Measurements from ENCODE around the gene B3GNT8.

Gene B3GNT8

DNA sequence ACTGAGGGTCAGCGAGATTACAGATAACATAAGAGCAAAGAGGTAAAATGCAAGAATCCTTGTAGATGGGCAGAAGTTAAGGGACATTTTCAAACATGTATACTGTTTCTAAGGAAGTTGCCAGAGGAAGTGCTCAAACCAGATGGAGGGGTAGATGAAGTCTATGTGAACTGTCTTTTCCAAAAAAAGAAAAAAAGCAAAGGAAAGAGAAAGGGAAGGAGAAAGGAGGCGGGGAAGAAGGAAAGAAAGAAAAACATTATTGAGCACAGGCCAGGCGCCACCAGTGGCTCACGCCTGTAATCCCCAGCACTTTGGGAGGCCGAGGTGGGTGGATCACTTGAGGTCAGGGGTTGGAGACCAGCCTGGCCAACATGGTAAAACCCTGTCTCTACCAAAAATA lies 7.3 kb upstream of the B3GNT8 start:
- TF ChIP-seq, protein P1, sequence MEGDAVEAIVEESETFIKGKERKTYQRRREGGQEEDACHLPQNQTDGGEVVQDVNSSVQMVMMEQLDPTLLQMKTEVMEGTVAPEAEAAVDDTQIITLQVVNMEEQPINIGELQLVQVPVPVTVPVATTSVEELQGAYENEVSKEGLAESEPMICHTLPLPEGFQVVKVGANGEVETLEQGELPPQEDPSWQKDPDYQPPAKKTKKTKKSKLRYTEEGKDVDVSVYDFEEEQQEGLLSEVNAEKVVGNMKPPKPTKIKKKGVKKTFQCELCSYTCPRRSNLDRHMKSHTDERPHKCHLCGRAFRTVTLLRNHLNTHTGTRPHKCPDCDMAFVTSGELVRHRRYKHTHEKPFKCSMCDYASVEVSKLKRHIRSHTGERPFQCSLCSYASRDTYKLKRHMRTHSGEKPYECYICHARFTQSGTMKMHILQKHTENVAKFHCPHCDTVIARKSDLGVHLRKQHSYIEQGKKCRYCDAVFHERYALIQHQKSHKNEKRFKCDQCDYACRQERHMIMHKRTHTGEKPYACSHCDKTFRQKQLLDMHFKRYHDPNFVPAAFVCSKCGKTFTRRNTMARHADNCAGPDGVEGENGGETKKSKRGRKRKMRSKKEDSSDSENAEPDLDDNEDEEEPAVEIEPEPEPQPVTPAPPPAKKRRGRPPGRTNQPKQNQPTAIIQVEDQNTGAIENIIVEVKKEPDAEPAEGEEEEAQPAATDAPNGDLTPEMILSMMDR (IDR thresholded peaks at IDR 0.05; ENCODE audit: insufficient read depth, missing control alignments), result no peak
- FAIRE-seq (no peak), DNase-seq (ENCODE audit: insufficient read length, low spot score) (no peak)

DNA sequence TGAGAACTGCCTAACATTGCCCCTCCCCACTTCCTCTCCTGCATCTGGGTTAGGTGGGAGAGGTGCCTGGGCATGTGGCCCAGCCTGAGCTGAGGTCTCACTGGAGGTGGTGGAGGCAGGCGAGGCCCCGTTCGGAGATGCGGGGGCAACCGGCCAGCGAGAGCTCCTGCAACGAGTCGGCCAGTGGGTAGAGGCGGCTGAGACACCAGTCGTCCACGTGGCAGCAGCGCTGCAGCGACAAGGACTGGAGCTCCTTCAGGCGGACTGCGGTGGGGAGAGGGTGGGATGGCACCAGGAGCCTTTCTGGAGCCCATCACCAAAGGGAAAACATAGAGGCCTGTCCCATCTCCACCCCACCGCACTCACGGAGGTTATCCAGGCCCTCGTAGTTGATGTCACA lies 6.0 kb upstream of the B3GNT8 start:
- no peak for FAIRE-seq
- no peak for DNase-seq (ENCODE audit: insufficient read length, low spot score)
- TF ChIP-seq, protein P1 (IDR thresholded peaks at IDR 0.05; ENCODE audit: insufficient read depth, missing control alignments), result no peak

DNA sequence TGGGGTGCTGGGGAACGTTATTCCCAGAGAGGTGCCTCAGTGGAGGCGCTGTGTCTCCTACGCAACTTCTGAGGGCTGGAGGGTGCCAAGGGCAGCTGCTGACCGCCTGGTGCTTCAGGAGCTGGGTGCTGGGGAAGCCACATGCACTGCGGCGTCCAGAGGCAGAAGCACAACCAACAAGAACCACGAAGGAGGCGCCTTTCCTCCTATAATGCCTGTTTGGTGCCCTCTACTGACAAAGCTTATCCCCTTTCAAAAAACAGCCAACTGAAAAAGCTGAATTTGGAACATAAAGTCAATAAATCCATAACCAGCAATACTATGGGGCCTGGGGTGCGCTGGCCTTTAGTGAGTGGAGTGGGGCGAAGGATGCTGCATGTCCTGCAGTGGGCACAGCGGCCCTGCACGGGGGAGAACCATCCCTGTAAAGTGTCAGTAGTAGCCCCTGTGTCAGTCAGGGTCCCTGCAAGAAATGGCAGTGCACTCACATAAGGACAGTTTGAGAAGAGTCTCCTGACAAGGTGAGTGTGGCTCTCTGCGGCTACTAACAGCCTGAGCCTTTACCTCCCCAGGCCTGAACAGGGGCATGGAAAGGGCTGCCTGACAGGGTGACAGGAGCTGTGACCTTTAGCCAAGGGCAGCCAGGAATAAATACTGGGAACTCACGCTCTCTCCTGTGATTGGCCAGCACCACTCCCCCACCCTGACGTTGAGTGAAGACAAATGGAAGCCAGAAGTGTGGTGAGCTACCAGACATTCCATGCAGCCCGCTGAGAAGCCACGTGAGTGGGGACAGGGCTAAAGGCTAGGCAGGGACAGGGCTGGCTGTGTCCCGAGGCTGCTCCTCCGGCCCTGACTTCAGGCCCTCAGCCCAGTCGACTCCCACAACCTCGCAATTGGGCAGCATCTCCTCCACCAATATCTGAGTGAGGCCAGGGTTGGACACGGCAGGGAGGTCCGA lies 4.5 kb upstream of the B3GNT8 start:
- no peak for DNase-seq (ENCODE audit: insufficient read length, low spot score)
- TF ChIP-seq, protein P1 (IDR thresholded peaks at IDR 0.05; ENCODE audit: insufficient read depth, missing control alignments), result peak; percentile 26

DNA sequence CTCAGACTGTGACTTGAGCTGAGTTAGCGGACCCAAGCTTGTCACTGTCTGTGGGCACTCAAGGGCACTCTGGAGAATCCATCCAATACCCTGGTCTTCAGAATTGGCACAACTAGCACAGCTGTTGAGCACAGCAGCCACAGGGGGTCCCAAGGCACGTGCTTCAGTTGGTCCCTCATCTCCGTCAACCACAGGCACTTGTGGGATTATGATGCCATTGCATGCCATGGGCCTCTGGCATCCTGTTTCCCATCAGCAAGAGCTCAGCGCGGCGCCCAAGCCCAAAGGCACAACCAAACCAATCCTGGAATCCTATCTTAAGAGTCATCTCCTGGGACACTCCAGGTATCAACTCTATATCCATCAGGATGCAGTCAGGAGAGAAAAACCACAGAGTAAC lies 3.7 kb upstream of the B3GNT8 start:
- TF ChIP-seq, protein P1 (IDR thresholded peaks at IDR 0.05; ENCODE audit: insufficient read depth, missing control alignments), result no peak
- no peak for FAIRE-seq
- no peak for DNase-seq (ENCODE audit: insufficient read length, low spot score)

More for the DNA sequence above, 4.5 kb upstream of the B3GNT8 start:
- FAIRE-seq, result no peak

DNA sequence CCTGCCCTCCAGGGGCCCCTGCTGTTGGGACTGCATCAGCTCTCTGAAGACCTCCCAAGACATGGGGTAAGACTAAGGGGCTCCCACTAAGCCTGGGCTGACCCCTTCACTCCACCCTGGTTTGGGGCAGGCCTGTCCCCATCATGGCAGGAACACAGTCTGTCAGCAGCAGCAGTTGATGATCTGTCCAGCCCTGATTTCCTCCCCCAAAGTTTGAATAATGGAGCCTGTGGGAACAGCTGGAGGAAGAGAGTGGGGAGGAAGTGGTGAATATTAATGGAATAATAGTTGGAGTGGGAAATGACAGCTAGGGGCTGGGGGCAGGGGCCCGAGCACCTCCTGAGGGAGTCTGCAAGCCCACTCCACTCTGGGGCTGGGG lies 1.3 kb upstream of the B3GNT8 start:
- FAIRE-seq (no peak), DNase-seq (ENCODE audit: insufficient read length, low spot score) (no peak)
- TF ChIP-seq, protein P1 (IDR thresholded peaks at IDR 0.05; ENCODE audit: insufficient read depth, missing control alignments), result no peak

DNA sequence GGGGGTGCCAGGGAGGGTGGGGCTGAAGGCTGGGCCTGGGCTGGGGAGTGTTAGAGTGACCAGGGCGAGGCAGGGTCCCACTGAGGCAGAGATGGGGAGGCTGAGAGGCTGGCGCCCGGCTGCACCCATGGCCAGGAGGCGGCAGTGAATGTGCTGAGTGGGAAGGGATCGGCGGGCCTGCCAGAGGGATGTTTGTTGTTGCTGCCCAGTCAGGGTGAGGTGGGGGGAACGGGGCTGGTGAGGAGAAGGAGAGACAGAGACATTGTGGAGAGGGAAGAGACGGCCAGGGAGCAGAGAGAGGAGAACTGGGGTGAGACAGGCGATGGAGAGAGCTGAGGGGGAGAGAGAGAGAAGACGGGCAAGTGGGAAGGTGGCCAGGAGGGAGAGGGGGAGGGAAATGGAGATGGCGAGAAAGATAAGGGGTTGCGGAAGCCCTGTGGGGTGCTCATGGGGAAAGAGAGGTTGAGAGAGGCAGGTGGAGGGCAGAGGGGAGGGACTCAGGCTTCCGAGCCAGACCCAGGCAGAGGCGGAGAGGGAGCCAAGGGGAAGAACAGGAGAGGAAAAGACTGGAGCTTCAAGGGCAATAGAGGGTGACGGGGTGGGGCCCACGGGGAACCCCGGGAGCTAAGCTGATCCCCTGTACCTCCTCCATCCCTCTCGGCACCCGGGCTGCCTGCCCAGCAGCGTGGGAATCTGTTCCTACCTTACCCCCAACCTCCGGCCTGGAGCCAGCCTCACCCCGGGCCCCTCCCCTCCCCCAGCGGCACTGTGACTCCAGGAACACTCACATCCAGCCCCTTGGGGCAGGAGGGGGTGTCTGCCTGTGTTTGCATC lies 690 bp upstream of the B3GNT8 start:
- FAIRE-seq, result no peak
- TF ChIP-seq, protein P1 (IDR thresholded peaks at IDR 0.05; ENCODE audit: insufficient read depth, missing control alignments), result no peak
- no peak for DNase-seq (ENCODE audit: insufficient read length, low spot score)

Data from D721Med (cell line).